ENCODE results near the gene ACOX2.

ACOX2 gene

GRCh38 chr3:58459160-58459559 is 77.8 kb downstream of the ACOX2 start:
- DNase-seq (ENCODE audit: extremely low spot score): no peak
- POLR2A ChIA-PET: no interaction called here
- CTCF ChIA-PET: no interaction called here
- no peak for TF ChIP-seq FOXK2 (IDR thresholded peaks at IDR 0.05)
- no peak for TF ChIP-seq PKNOX1 (IDR thresholded peaks at IDR 0.05)
- no peak for TF ChIP-seq ZNF384 (IDR thresholded peaks at IDR 0.05)
- no peak for TF ChIP-seq L3MBTL2 (conservative IDR thresholded peaks at IDR 0.05)
- TF ChIP-seq ARNT (IDR thresholded peaks at IDR 0.05): no peak
- TF ChIP-seq CTBP1 (IDR thresholded peaks at IDR 0.05; ENCODE audit: borderline replicate concordance): no peak
- TF ChIP-seq SP1 (IDR thresholded peaks at IDR 0.05): no peak
- TF ChIP-seq LEF1 (IDR thresholded peaks at IDR 0.05; ENCODE audit: borderline replicate concordance): no peak
- TF ChIP-seq ELF4 (IDR thresholded peaks at IDR 0.05): no peak
- no peak for TF ChIP-seq TARDBP (IDR thresholded peaks at IDR 0.05)
- no peak for TF ChIP-seq HDGF (IDR thresholded peaks at IDR 0.05; ENCODE audit: borderline replicate concordance)

All from HEK293T (cell line).